CD4-positive, alpha-beta T cell treated with Interleukin-17A for 1 hour (primary cell): Measurements from ENCODE around the gene MED17.
A peak's percentile ranks its signal among the peaks of the same experiment; 100 is the strongest.
"Not testable (repeated sequence)": the region's sequence is repeated elsewhere in the genome, so short reads cannot be mapped to it uniquely, and the experiment has no call there.

ENCODE experiments used
- DNase-seq: peaks from one replicate; pipeline ENCODE4 v3.0.0-alpha.2; 2020

MED17 gene

GRCh38 chr11:93757924-93758865 is 25.9 kb upstream of the MED17 start:
- DNase-seq, result no peak

- not testable (repeated sequence) for DNase-seq
Measured at GRCh38 chr11:93759123-93759522, 25.0 kb upstream of the MED17 start.

DNA sequence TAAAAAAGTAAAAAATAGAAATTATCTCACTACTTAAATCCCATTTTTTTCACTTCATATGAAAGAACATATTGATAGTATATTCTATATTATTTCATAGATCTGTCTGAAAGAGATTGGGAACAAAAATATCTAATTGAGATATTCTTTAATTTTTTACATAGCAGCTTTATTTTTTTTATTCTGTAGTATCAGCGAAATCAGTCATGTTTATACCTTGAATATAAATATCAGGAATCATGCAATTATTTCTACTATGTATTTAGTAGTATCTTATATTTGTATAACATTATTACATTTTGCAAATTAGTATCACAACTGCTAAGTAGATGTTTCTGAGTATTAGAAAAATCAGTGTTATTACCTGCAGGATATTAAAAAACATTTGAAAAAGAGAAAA is 22.2 kb upstream of the MED17 start:
- no peak for DNase-seq

GRCh38 chr11:93765551-93765950 is 18.5 kb upstream of the MED17 start:
- no peak for DNase-seq

DNA sequence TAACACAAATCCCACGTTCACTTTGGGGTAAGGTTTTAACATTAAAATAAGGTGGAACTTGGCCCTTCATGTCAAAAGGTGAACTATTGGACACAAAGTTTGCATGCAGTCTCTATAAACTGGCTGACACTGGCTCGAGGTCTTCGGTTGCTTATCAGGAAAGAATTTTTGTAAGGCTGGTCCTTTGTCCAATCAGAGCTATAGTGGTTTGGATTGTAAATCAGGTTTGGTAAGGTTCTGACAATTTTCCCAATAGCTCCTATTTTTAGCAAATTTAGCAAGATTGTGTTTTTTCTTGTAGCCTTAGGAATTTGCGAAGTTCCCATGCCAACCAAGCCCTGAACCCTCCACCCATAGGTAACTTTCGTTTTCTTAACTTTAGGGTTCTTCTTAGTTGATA is 17.6 kb upstream of the MED17 start:
- no peak for DNase-seq

DNA sequence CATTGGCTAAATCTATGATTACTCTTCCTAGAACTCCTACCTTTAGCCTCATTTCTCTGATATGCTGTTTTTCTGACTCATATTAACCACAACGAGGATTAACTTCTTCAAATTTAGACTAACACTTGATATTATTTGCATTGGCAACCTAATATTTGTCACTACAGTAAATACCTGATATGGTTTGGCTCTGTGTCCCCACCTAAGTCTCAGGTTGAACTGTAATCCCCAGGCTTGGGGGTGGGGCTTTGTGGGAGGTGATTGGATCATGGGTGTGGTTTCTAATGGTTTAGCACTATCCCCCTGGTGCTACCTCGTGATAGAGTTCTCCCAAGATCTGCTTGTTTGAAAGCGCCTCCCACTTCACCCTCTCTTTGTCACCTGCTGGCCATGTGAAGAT is 17.1 kb upstream of the MED17 start:
- no peak for DNase-seq

DNA sequence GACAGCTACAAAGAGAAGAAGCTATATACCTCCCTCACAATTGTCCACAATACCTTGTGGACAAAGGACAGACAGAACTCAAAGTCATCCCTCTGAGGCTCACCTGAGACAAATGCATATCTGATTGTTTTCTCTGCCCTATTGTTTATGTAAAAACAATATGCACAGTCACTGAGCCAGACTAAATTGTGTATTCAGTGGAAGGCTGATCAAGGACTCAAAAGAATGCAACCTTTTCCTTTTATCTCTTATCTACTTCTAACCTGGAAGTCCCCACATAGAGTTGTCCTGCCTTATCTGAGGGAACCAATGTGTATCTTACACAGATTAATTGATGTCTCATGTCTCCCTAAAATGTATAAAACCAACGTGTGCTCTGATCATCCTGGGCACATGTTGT is 13.9 kb upstream of the MED17 start:
- no peak for DNase-seq

GRCh38 chr11:93772123-93772522 is 12.0 kb upstream of the MED17 start:
- DNase-seq, result no peak

GRCh38 chr11:93773045-93773477 is 11.0 kb upstream of the MED17 start:
- DNase-seq, result no peak

- DNase-seq, result no peak
Measured at GRCh38 chr11:93773601-93774200, 10.4 kb upstream of the MED17 start.

- not testable (repeated sequence) for DNase-seq
Measured at GRCh38 chr11:93774560-93774959, 9.5 kb upstream of the MED17 start.

- peak; percentile 3 for DNase-seq
Measured at GRCh38 chr11:93775289-93775688, 8.8 kb upstream of the MED17 start.

DNA sequence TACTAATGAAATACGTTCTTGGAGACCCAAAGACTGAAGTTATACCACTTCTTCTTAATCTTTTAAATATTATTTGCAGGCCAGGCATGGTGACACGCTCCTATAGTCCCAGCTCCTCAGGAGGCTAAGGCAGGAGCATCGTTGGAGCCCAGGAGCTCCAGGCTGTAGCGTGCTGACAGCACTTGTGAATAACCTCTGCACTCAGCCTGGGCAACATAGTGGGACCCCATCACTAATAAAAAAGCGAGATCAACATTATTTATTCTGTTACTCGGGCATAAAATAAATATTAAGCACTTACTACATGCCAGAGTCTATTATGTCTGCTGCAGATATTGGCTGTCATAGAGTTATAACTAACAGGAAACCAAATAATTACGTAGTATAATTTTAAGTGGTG is 720 bp upstream of the MED17 start:
- DNase-seq, result no peak

DNA sequence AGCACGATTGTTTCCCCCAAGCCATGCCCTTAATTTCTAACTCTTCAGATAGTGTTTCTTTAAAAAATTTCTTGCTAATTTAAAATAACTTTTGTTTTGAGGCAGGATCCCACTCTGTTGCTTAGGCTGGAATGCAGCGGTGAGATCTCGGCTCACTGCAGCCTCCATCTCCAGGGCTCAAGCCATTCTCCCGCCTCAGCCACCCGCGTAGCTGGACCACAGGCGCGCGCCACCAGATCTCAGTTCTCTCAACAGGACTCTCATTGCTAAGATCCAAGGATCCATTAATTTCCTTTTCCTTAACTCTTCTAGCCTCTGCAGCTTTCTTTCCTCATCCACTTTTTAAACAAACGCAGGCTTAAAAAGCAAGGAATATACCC is 327 bp upstream of the MED17 start:
- no peak for DNase-seq

DNA sequence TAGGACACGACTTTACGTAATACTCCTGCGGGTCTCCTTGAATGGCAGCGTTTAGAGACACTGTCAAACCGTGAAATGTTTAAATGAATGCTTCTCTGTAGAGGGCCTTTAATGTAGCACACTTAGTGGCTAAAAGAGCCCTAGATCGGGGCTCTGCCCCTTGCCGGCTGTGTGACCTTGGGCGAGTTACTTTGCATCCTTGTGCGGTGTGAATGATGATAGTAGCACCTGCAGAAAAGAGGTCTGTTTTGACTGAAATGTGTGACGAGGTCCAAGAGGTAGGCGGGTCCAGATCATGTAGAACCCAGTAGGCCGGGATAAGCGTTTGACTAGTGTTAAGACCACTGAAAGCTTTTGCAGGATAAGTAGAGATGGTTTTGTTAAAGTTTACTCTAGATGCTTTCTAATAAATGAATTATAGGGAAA is 866 bp downstream of the MED17 start:
- DNase-seq, result no peak

- DNase-seq, result no peak
Measured at GRCh38 chr11:93791493-93791892, 7.4 kb downstream of the MED17 start.

GRCh38 chr11:93796441-93797231 is 12.6 kb downstream of the MED17 start:
- no peak for DNase-seq

- no peak for DNase-seq
Measured at GRCh38 chr11:93801366-93801765, 17.3 kb downstream of the MED17 start.

DNA sequence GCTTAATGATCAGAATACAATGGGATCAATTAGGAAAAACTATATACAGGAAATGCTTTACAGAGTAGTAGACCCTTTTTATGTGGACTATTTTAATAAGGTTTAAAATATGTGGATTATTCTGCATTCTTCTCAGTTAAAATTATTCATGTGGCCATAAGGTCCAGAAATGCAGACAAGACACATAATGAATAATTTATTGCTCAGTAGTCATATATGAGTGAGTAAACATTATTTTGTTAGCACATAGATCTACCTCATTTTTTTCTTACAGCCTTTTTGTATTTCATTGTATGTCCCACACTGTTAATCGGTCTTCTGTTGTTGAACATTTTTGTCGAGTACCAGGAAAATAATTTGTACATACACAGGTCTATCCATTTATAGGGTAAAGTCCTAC is 20.8 kb downstream of the MED17 start:
- no peak for DNase-seq

DNA sequence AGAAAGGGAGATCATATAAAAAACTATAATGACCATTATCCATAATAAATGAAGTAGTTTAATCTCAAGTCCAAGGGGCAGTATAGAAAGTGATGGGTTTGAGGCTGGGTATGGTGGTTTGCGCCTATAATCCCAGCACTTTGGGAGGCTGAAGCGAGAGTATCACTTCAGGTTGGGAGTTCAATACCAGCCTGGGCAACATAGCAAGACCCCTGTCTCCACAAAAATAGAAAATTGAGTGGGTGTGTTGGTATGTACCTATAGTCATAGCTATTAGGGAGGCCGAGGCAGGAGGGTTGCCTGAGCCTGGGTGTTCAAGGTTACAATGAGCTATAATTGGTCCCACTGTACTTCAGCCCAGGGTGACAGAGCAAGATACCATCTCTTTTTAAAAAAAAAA is 23.9 kb downstream of the MED17 start:
- no peak for DNase-seq

- DNase-seq, result no peak
Measured at GRCh38 chr11:93813974-93814373, 29.9 kb downstream of the MED17 start.

DNA sequence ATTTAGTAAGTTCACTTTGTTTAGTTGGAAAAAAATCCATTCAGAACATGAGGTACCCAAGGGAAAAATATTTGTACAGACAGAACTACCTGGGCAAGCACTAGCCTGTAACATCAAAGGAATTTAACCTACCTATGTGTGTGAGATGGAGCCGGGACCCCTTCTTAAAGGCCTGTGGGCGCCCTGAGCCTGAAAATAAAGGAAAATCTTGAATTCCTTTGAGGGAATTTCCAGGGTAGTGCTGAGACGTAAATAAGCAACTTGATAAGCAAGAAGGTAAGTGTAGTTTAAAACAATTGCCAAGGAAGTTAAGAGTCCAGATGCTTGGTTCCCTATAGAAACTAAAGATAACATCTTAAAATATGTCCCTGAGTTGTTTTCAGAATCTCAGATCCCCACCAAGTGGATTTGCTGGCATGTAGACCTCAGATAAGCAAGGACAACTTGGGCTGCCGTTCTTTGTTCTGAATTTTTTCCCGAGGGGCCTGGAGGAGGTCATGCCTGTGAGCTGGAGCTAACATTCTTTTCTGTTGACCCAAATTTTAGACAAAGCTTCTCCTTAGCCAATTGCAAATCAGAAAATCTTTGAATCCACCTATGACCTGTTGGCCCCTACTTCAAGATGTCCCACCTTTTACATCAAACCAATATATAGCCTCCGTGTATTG is 31.0 kb downstream of the MED17 start:
- no peak for DNase-seq
